Measurements from ENCODE around the gene SRGAP1.

The SRGAP1 gene

GRCh38 chr12:63885401-63885800, 40.9 kb downstream of the SRGAP1 start:
- TF ChIP-seq, protein P1, sequence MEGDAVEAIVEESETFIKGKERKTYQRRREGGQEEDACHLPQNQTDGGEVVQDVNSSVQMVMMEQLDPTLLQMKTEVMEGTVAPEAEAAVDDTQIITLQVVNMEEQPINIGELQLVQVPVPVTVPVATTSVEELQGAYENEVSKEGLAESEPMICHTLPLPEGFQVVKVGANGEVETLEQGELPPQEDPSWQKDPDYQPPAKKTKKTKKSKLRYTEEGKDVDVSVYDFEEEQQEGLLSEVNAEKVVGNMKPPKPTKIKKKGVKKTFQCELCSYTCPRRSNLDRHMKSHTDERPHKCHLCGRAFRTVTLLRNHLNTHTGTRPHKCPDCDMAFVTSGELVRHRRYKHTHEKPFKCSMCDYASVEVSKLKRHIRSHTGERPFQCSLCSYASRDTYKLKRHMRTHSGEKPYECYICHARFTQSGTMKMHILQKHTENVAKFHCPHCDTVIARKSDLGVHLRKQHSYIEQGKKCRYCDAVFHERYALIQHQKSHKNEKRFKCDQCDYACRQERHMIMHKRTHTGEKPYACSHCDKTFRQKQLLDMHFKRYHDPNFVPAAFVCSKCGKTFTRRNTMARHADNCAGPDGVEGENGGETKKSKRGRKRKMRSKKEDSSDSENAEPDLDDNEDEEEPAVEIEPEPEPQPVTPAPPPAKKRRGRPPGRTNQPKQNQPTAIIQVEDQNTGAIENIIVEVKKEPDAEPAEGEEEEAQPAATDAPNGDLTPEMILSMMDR (IDR thresholded peaks at IDR 0.05; ENCODE audit: control insufficient read depth, insufficient read depth, low read depth, low read length, missing control alignments): no peak
- DNase-seq (ENCODE audit: low read depth): no peak
- no peak overlapping the region for H3K4me3 ChIP-seq (ENCODE audit: control insufficient read depth, low read depth, low read length)

DNA sequence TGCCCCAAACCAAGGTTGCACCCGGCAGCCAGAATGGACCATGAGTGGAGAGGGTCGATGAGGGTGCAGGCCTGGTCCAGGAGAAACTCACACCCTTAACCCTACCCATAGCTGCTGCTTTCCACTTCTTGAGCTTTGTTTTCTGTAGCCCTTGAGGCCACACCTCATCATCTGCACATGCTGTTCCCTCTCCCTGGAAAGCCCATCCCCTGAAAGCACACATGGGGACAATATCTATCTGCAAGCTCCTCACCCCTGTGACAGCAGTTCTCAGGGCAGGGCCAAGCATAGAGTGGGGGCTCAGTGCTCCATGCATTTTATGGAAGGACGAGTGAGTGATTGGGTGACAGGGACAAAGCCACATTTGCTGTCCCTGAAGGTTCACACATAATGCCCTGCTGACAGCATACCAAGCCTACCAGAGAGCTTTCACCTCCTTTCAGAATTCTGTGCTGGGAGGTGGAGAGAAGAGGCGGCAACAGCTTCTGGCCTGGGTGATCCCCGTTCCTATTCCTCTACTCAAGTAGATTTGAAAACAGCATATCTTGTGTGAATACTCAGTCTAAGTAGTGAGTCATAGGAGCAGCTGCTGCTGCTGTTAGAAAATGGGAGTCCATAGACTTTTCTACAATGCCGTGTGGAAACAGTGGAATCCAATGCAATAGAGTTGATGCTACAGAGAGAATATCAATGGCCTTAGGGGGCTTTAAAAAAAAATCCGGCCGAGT, 44.6 kb downstream of the SRGAP1 start:
- no peak for DNase-seq (ENCODE audit: low read depth)
- TF ChIP-seq, protein P1 (IDR thresholded peaks at IDR 0.05; ENCODE audit: control insufficient read depth, insufficient read depth, low read depth, low read length, missing control alignments): no peak
- no peak overlapping the region for H3K4me3 ChIP-seq (ENCODE audit: control insufficient read depth, low read depth, low read length)

- TF ChIP-seq, protein P1 (IDR thresholded peaks at IDR 0.05; ENCODE audit: control insufficient read depth, insufficient read depth, low read depth, low read length, missing control alignments): no peak
These were observed 45.4 kb downstream of the SRGAP1 start for GRCh38 chr12:63889721-63890509.

GRCh38 chr12:63893170-63893569, 48.7 kb downstream of the SRGAP1 start:
- DNase-seq (ENCODE audit: low read depth): no peak
- TF ChIP-seq, protein P1 (IDR thresholded peaks at IDR 0.05; ENCODE audit: control insufficient read depth, insufficient read depth, low read depth, low read length, missing control alignments): no peak
- no peak overlapping the region for H3K4me3 ChIP-seq (ENCODE audit: control insufficient read depth, low read depth, low read length)

More at GRCh38 chr12:63889721-63890509, 45.4 kb downstream of the SRGAP1 start:
- DNase-seq (ENCODE audit: low read depth): no peak
- no peak overlapping the region for H3K4me3 ChIP-seq (ENCODE audit: control insufficient read depth, low read depth, low read length)

DNA sequence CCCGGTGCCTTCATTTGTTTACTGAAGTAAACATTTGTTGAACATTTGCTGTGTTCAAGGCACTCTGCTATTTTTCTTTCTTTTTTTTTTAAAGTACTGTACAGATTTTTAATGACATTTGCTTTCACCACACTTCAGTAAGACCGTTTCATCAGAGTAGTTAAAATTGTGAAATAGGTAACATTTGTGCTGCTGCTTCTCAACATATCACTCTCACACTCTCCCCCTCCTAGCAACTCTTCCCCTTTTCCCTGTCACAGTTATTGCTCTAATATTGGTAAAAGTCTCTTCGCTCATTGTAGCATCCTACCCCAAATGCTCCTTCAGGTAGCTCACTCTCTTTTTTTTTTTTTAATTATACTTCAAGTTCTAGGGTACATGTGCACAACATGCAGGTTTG, 49.6 kb downstream of the SRGAP1 start:
- no peak overlapping the region for H3K4me3 ChIP-seq (ENCODE audit: control insufficient read depth, low read depth, low read length)
- TF ChIP-seq, protein P1 (IDR thresholded peaks at IDR 0.05; ENCODE audit: control insufficient read depth, insufficient read depth, low read depth, low read length, missing control alignments): no peak
- DNase-seq (ENCODE audit: low read depth): no peak

DNA sequence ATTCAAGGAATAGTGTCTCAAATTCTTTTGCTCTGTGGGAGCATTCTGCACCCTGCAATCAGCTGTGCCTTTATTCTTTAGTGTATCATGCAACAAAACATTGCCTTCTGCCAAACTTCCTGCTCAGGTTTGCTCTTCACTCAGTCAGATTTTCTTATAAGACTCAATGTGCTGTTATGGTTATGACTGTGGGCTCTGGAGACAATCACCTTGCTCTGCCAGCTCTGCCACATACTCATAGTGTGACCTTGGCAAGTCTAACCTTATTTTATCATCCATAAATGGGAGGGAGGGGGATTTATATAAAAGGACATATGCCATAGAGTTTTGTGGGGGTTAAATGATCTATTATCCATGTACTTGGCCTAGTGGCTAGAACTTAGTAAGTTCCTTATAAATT, 51.3 kb downstream of the SRGAP1 start:
- DNase-seq (ENCODE audit: low read depth): no peak
- H3K4me3 ChIP-seq (ENCODE audit: control insufficient read depth, low read depth, low read length): no peak overlapping the region
- TF ChIP-seq, protein P1 (IDR thresholded peaks at IDR 0.05; ENCODE audit: control insufficient read depth, insufficient read depth, low read depth, low read length, missing control alignments): no peak
